ENCODE measurements around the gene GREB1. TPM values are rescaled to one million over a fixed set of nuclear protein-coding genes. Genes with fewer than 3 reads are reported as not detected.

GREB1 gene
- total RNA-seq, 1 experiment from 2014 or later: 6.2 TPM

DNA sequence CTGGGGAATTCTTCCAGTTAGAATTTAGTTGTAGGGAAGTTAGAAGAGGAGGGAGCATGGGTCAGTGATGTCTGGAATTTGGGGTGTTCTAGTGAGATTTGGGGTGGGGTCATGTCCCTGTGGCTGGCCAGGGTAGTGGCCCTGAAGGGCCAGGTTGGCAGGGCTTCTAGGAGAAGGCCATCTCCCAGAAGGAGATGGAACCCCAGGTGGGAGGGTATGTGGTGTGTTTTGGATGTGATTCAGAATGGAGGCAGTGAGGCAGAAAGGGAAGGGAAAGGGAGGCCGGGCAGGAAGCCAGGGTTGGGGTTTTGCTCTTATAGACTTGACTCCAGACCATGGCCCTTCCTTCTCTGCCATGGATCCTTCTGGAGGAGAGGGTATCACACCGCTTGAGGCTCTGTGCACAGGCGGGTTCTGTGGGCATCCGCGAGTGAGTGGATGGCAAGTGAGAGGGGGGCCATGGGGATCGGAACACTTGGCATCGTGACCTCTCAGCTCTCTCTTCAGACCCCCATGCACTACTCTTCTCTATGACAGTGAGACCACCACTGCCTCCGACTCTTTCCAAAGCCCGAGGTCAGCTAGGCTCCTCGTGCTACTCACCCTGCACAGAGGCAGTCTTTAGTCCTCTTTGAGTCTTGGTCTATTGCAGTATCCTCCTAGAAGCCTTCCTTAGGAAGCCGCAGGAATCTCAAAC is 7.3 kb downstream of the GREB1 start:
- H3K27ac ChIP-seq (ENCODE audit: low read depth, low read length): no peak overlapping the region
- H3K4me1 ChIP-seq (ENCODE audit: control insufficient read depth in 1 of 2, insufficient read depth in 2 of 2, low read length in 2 of 2): no peaks in the 10 kb centered on the region
- no peak for DNase-seq (ENCODE audit: low read depth, low spot score)

More for the DNA sequence above, 7.3 kb downstream of the GREB1 start:
- Histone ChIP-seq H3K4me3 (replicated peaks in 1 of 2; ENCODE audit: low read depth in 1 of 2, low read length in 2 of 2) (no peak overlapping the region), H3K36me3 (ENCODE audit: control insufficient read depth in 1 of 2, insufficient read depth in 2 of 2, low read length in 2 of 2) (no peaks in the 10 kb centered on the region), H4K20me1 (ENCODE audit: insufficient read depth) (no peaks in the 10 kb centered on the region), H3K9me2 (ENCODE audit: insufficient read depth) (no peaks in the 10 kb centered on the region), H3K4me2 (ENCODE audit: low read length) (no peak overlapping the region), H3K9ac (ENCODE audit: low read length) (no peak overlapping the region), H2AFZ (ENCODE audit: low read depth, low read length, poor library complexity, severe bottlenecking) (no peak overlapping the region), H3K9me3 (ENCODE audit: control insufficient read depth in 1 of 2, insufficient read depth in 1 of 2, low read depth in 1 of 2, low read length in 2 of 2) (no peaks in the 10 kb centered on the region), H3K79me2 (ENCODE audit: insufficient read depth, low read length) (no peaks in the 10 kb centered on the region), H3K27me3 (ENCODE audit: insufficient read depth, low read length) (0 out of 2 replicates have a peak, but pooled peaks cover 4% of the 10 kb centered on the region)
- no peak for ATAC-seq
- intact Hi-C loops (cut with micrococcal nuclease): no loop called here
- no TSS peak for BruUV-seq (replicated peaks)
- TF ChIP-seq ZFX (IDR thresholded peaks at IDR 0.05) (no peak), REST (IDR thresholded peaks at IDR 0.05; ENCODE audit: low read depth) (no peak), SP1 (IDR thresholded peaks at IDR 0.05; ENCODE audit: low read depth) (no peak), EZH2 (IDR thresholded peaks at IDR 0.05) (no peak), ELF1 (IDR thresholded peaks at IDR 0.05; ENCODE audit: borderline replicate concordance, low read depth) (no peak)
- CTCF ChIA-PET: no interaction called here
- RAD21 ChIA-PET (ENCODE audit: low non-redundant PET in 1 of 2, low total read pairs in 2 of 2, uncharacterized antibody in 2 of 2, unreplicated experiment in 2 of 2): no interaction called here
- POLR2A ChIA-PET: no interaction called here
